PFSK-1 (cell line): ENCODE measurements around the gene BBS10.

Source experiments
- FOXP2 ChIP-seq: optimal IDR thresholded peaks from 2 replicates; pipeline ENCODE3; 2011; ENCODE audit warnings: borderline replicate concordance, control low read depth, inconsistent platforms; ENCODE audit not compliant: insufficient read depth; ENCODE audit errors: extremely low read length, extremely low read depth
- POLR2AphosphoS5 ChIP-seq: IDR thresholded peaks from 2 replicates; pipeline ENCODE4 v1.6.1; 2012; ENCODE audit warnings: low read depth, mild to moderate bottlenecking, control low read depth, low read length, moderate library complexity
- SIN3A ChIP-seq: IDR thresholded peaks from 2 replicates; pipeline ENCODE4 v1.6.1; 2012; ENCODE audit warnings: mild to moderate bottlenecking, low read length, moderate library complexity, borderline replicate concordance; ENCODE audit not compliant: insufficient read depth
- TAF1 ChIP-seq: IDR thresholded peaks from 2 replicates; pipeline ENCODE4 v1.6.1; 2012; ENCODE audit warnings: low read length, control low read depth, borderline replicate concordance; ENCODE audit not compliant: insufficient read depth
- TF ChIP-seq, protein P1 (sequence below), 2 experiments: IDR thresholded peaks; 2 replicates each; pipeline versions ENCODE4 v1.6.1 to v1.8.0; 2011 to 2012; ENCODE audit warnings: low read depth in 2 of 2, low read length in 2 of 2, control low read depth in 1 of 2, inconsistent platforms in 1 of 2, mild to moderate bottlenecking in 1 of 2, moderate library complexity in 1 of 2; ENCODE audit not compliant: insufficient read depth in 1 of 2

BBS10 gene

DNA sequence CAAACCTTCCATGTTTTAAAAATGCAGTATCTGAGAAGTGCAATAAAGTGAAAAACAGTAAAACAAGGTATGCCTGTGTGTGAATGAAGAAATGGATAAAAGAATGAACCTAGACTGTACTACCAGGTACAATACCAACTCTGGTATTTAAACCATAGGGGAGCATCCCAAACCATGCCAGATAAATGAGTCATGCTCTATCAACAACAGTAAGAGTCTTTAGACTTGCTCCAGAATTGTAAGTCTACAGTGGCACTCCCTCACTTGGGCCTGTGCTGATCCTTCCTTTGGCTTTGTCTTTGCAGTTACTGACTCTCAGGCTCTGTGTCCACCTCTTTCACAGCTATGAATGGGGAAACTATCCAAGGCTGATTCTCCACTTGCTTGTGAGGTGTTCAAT, 38.1 kb downstream of the BBS10 start:
- TF ChIP-seq SIN3A (no peak), TAF1 (no peak), POLR2AphosphoS5 (no peak), FOXP2 (no peak)
- TF ChIP-seq, protein P1, sequence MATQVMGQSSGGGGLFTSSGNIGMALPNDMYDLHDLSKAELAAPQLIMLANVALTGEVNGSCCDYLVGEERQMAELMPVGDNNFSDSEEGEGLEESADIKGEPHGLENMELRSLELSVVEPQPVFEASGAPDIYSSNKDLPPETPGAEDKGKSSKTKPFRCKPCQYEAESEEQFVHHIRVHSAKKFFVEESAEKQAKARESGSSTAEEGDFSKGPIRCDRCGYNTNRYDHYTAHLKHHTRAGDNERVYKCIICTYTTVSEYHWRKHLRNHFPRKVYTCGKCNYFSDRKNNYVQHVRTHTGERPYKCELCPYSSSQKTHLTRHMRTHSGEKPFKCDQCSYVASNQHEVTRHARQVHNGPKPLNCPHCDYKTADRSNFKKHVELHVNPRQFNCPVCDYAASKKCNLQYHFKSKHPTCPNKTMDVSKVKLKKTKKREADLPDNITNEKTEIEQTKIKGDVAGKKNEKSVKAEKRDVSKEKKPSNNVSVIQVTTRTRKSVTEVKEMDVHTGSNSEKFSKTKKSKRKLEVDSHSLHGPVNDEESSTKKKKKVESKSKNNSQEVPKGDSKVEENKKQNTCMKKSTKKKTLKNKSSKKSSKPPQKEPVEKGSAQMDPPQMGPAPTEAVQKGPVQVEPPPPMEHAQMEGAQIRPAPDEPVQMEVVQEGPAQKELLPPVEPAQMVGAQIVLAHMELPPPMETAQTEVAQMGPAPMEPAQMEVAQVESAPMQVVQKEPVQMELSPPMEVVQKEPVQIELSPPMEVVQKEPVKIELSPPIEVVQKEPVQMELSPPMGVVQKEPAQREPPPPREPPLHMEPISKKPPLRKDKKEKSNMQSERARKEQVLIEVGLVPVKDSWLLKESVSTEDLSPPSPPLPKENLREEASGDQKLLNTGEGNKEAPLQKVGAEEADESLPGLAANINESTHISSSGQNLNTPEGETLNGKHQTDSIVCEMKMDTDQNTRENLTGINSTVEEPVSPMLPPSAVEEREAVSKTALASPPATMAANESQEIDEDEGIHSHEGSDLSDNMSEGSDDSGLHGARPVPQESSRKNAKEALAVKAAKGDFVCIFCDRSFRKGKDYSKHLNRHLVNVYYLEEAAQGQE (IDR thresholded peaks at IDR 0.05; ENCODE audit: insufficient read depth in 1 of 2, low read depth in 2 of 2, low read length in 2 of 2), result no peak

DNA sequence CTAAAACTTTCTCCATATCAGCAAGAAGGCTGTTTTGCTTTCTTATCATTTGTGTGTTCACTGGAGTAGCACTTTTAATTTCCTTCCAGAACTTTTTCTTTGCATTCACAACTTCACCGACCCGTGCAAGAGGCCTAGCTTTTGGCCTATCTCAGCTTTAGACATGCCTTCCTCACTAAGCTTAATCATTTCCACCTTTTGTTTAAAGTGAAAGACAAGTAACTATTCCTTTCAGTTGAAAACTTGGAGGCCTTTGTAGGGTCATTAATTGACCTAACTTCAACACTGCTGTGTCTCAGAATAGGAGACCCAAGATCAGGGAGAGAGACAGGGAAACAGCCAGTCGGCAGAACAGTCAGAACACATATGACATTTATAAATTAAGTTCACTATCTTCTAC, 39.3 kb downstream of the BBS10 start:
- no peak for TF ChIP-seq FOXP2
- TF ChIP-seq SIN3A, result no peak
- no peak for TF ChIP-seq TAF1
- TF ChIP-seq, protein P1 (IDR thresholded peaks at IDR 0.05; ENCODE audit: insufficient read depth in 1 of 2, low read depth in 2 of 2, low read length in 2 of 2), result no peak

DNA sequence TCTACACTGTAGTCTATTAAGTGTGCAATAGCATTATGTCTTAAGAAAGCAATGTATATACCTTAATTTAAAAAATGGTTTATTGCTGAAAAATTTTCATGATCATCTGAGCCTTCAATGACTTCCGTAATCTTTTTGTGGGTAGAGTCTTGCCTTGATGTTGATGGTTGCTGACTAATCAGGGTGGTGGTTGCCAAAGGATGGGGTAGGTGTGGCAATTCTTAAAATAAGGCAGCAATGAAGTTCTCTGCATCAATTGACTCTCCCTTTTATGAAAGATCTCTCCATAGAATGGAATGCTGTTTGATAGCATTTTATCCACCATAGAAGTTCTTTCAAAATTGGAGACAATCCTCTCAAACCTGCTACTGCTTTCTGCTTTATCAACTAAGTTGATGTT, 41.1 kb downstream of the BBS10 start:
- TF ChIP-seq TAF1 (no peak), SIN3A (no peak), POLR2AphosphoS5 (no peak)
- TF ChIP-seq, protein P1 (IDR thresholded peaks at IDR 0.05; ENCODE audit: insufficient read depth in 1 of 2, low read depth in 2 of 2, low read length in 2 of 2), result no peak

- TF ChIP-seq, protein P1 (IDR thresholded peaks at IDR 0.05; ENCODE audit: insufficient read depth in 1 of 2, low read depth in 2 of 2, low read length in 2 of 2), result no peak
- TF ChIP-seq FOXP2 (no peak), POLR2AphosphoS5 (no peak), SIN3A (no peak)
These were observed 44.2 kb downstream of the BBS10 start for GRCh38 chr12:76303989-76304460.

DNA sequence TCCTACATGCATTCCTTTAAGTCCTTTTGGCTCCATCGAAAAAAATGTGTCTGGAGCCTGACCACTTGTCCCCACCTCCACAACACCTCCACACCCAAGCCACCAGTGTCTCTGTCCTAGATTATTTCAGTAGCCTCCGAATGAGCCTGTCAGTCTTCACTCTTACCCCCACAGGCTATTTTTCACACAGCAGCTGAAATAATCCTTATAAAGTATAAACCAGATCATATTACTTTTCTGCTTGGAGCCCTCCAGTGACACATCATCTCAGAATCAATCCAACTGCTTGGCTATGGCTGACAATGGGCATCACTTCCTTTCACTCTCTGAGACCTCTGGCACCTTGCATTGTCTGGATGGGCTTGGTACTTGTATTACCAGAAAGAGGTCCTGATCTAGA, 44.9 kb downstream of the BBS10 start:
- TF ChIP-seq POLR2AphosphoS5, result no peak
- TF ChIP-seq, protein P1 (IDR thresholded peaks at IDR 0.05; ENCODE audit: insufficient read depth in 1 of 2, low read depth in 2 of 2, low read length in 2 of 2), result no peak
- no peak for TF ChIP-seq FOXP2
- no peak for TF ChIP-seq TAF1
- TF ChIP-seq SIN3A, result no peak
